ENCODE data around the gene APCDD1.

The APCDD1 gene

GRCh38 chr18:10460414-10461018 is 6.1 kb downstream of the APCDD1 start:
- no peak for ATAC-seq
- no peak for TF ChIP-seq ZFP3 (CRISPR knock-in tag; IDR thresholded peaks at IDR 0.05)
- no peak for TF ChIP-seq CSDC2 (CRISPR knock-in tag; IDR thresholded peaks at IDR 0.05)
- TF ChIP-seq ZC3H10 (CRISPR knock-in tag; IDR thresholded peaks at IDR 0.05) = no peak
- TF ChIP-seq CSRNP3 (CRISPR knock-in tag; IDR thresholded peaks at IDR 0.05) = no peak
- TF ChIP-seq TCF4 (CRISPR knock-in tag; IDR thresholded peaks at IDR 0.05; ENCODE audit: borderline replicate concordance) = no peak
- no peak for TF ChIP-seq POU6F1 (CRISPR knock-in tag; IDR thresholded peaks at IDR 0.05; ENCODE audit: borderline replicate concordance, low read depth)
- TF ChIP-seq ZFP30 (CRISPR knock-in tag; IDR thresholded peaks at IDR 0.05) = no peak
- TF ChIP-seq ARNTL (CRISPR knock-in tag; IDR thresholded peaks at IDR 0.05; ENCODE audit: borderline replicate concordance, low read depth) = no peak
- no peak for TF ChIP-seq ISL1 (CRISPR knock-in tag; IDR thresholded peaks at IDR 0.05)
- no peak for TF ChIP-seq PATZ1 (CRISPR knock-in tag; IDR thresholded peaks at IDR 0.05; ENCODE audit: borderline replicate concordance)

GRCh38 chr18:10461989-10462388 is 7.6 kb downstream of the APCDD1 start:
- ATAC-seq = no peak
- no peak for TF ChIP-seq ESRRG (CRISPR knock-in tag; IDR thresholded peaks at IDR 0.05)
- TF ChIP-seq PPARA (CRISPR knock-in tag; IDR thresholded peaks at IDR 0.05; ENCODE audit: borderline replicate concordance) = no peak
- no peak for TF ChIP-seq ARNTL (CRISPR knock-in tag; IDR thresholded peaks at IDR 0.05; ENCODE audit: borderline replicate concordance, low read depth)
- no peak for TF ChIP-seq ZFP3 (CRISPR knock-in tag; IDR thresholded peaks at IDR 0.05)
- no peak for TF ChIP-seq TCF4 (CRISPR knock-in tag; IDR thresholded peaks at IDR 0.05; ENCODE audit: borderline replicate concordance)
- TF ChIP-seq SNAI2 (CRISPR knock-in tag; IDR thresholded peaks at IDR 0.05) = no peak
- no peak for TF ChIP-seq POU6F1 (CRISPR knock-in tag; IDR thresholded peaks at IDR 0.05; ENCODE audit: borderline replicate concordance, low read depth)
- no peak for TF ChIP-seq ZFP30 (CRISPR knock-in tag; IDR thresholded peaks at IDR 0.05)
- TF ChIP-seq ISL1 (CRISPR knock-in tag; IDR thresholded peaks at IDR 0.05) = no peak

- TF ChIP-seq ZNF8 (CRISPR knock-in tag; IDR thresholded peaks at IDR 0.05) (no peak), GLIS3 (CRISPR knock-in tag; IDR thresholded peaks at IDR 0.05) (no peak), SNAI2 (CRISPR knock-in tag; IDR thresholded peaks at IDR 0.05) (no peak), CSRNP3 (CRISPR knock-in tag; IDR thresholded peaks at IDR 0.05) (no peak), ZC3H10 (CRISPR knock-in tag; IDR thresholded peaks at IDR 0.05) (no peak), BACH2 (CRISPR knock-in tag; IDR thresholded peaks at IDR 0.05; ENCODE audit: borderline replicate concordance) (no peak), POU6F1 (CRISPR knock-in tag; IDR thresholded peaks at IDR 0.05; ENCODE audit: borderline replicate concordance, low read depth) (no peak)
- no peak for ATAC-seq
Measured at GRCh38 chr18:10462597-10462996, 8.2 kb downstream of the APCDD1 start.

- ATAC-seq = no peak
- TF ChIP-seq ZFP3 (CRISPR knock-in tag; IDR thresholded peaks at IDR 0.05) (no peak), ZNF565 (CRISPR knock-in tag; conservative IDR thresholded peaks at IDR 0.05; ENCODE audit: low read depth) (no peak), ZNF8 (CRISPR knock-in tag; IDR thresholded peaks at IDR 0.05) (no peak), ZC3H10 (CRISPR knock-in tag; IDR thresholded peaks at IDR 0.05) (no peak), TCF4 (CRISPR knock-in tag; IDR thresholded peaks at IDR 0.05; ENCODE audit: borderline replicate concordance) (no peak), PATZ1 (CRISPR knock-in tag; IDR thresholded peaks at IDR 0.05; ENCODE audit: borderline replicate concordance) (no peak), POU6F1 (CRISPR knock-in tag; IDR thresholded peaks at IDR 0.05; ENCODE audit: borderline replicate concordance, low read depth) (no peak), GLIS3 (CRISPR knock-in tag; IDR thresholded peaks at IDR 0.05) (no peak), ESRRG (CRISPR knock-in tag; IDR thresholded peaks at IDR 0.05) (no peak), ZNF70 (CRISPR knock-in tag; IDR thresholded peaks at IDR 0.05) (no peak), ISL1 (CRISPR knock-in tag; IDR thresholded peaks at IDR 0.05) (no peak)
Measured at GRCh38 chr18:10463096-10463495, 8.7 kb downstream of the APCDD1 start.

Measured in SK-N-SH treated with all-trans-retinoic acid at 6 μM for 48 hours (cell line).